HepG2 (cell line): ENCODE measurements around the gene NR2F6. TPM values are rescaled to one million over a fixed set of nuclear protein-coding genes. Genes with fewer than 3 reads are reported as not detected.

Source experiments
- ATAC-seq: fragments of 200-7000 bp; cut with Tn5 transposase; 3 replicates; pipeline ENCODE4 v1.9.1; 2020; ENCODE audit warnings: mild to moderate bottlenecking, moderate library complexity
- BruUV-seq: library from RNA; stranded (reverse); fragments of 400-500 nt; replicated peaks from 2 replicates; lab custom pipeline; 2021; lab: Mats Ljungman, UMichigan
- CTCF ChIA-PET: fragments of 300-600 bp; formaldehyde crosslinking; extraction: SDS; loops from one replicate; lab custom pipeline; 2021; ENCODE audit warnings: low total read pairs, inconsistent platforms, low intra/inter-chr PET ratio; lab: Yijun Ruan, JAX
- POLR2A ChIA-PET: fragments of 350-600 bp; sonication (Branson Sonifier 250); formaldehyde crosslinking; loops from one replicate; lab custom pipeline; 2020; ENCODE audit warnings: antibody characterized with exemption, inconsistent platforms; lab: Yijun Ruan, JAX
- DNase-seq: peaks from one replicate; pipeline ENCODE4 v3.0.0-alpha.2; 2015; ENCODE audit warnings: low spot score
- FAIRE-seq: peaks from 3 replicates; lab custom pipeline; 2011; peaks lifted over from hg19 to GRCh38; lab: Jason Lieb, UNC
- H2AFZ ChIP-seq: one replicate; pipeline ENCODE4 v1.6.1; 2011; ENCODE audit warnings: low read length, inconsistent platforms
- H3K27ac ChIP-seq: fragments of 300-600 bp; 3 replicates; pipeline ENCODE4 v1.8.0; 2011; ENCODE audit warnings: mixed run types, mild to moderate bottlenecking, mixed read lengths, low read length, inconsistent platforms; ENCODE audit not compliant: insufficient read depth; ENCODE audit errors: extremely low read length
- H3K27me3 ChIP-seq, 2 experiments: fragments of 200-600 bp in 1 of 2; 2 replicates in 1 of 2; 3 replicates in 1 of 2; pipeline versions ENCODE4 v1.6.0 to v1.8.0; 2011; ENCODE audit warnings: low read length in 2 of 2, mild to moderate bottlenecking in 2 of 2, moderate library complexity in 2 of 2, inconsistent platforms in 1 of 2; ENCODE audit not compliant: insufficient read depth in 2 of 2, control insufficient read depth in 1 of 2
- H3K36me3 ChIP-seq, 2 experiments: fragments of 200-600 bp in 1 of 2; replicated peaks in 1 of 2; 2 replicates in 1 of 2; 3 replicates in 1 of 2; pipeline versions ENCODE4 v1.5.1 to v1.8.0; 2011; ENCODE audit warnings: low read length in 2 of 2, inconsistent platforms in 1 of 2; ENCODE audit not compliant: insufficient read depth in 2 of 2, control insufficient read depth in 1 of 2
- H3K4me1 ChIP-seq: 2 replicates; pipeline ENCODE4 v1.5.1; 2012; ENCODE audit warnings: low read length, inconsistent platforms; ENCODE audit not compliant: insufficient read depth
- H3K4me2 ChIP-seq: 2 replicates; pipeline ENCODE4 v1.6.0; 2011; ENCODE audit warnings: low read depth, low read length, inconsistent platforms
- H3K4me3 ChIP-seq, 3 experiments: fragments of 200-600 bp in 1 of 3; sonication (generic), shearing (Covaris generic) in 1 of 3; replicated peaks in 1 of 3; 2 replicates each; pipeline ENCODE4 v1.5.1; 2011 to 2016; ENCODE audit warnings: low read length in 3 of 3, inconsistent platforms in 2 of 3, low read depth in 2 of 3, mild to moderate bottlenecking in 2 of 3, control low read depth in 1 of 3, mixed read lengths in 1 of 3; ENCODE audit not compliant: insufficient read depth in 1 of 3
- H3K79me2 ChIP-seq: one replicate; pipeline ENCODE4 v1.6.1; 2011; ENCODE audit warnings: low read length, inconsistent platforms; ENCODE audit not compliant: insufficient read depth
- H3K9ac ChIP-seq: 2 replicates; pipeline ENCODE4 v1.6.0; 2011; ENCODE audit warnings: mild to moderate bottlenecking, low read depth, low read length, inconsistent platforms; ENCODE audit not compliant: insufficient read depth
- H3K9me3 ChIP-seq: 2 replicates; pipeline ENCODE4 v1.5.1; 2012; ENCODE audit warnings: mild to moderate bottlenecking, low read length
- H4K20me1 ChIP-seq: 2 replicates; pipeline ENCODE4 v1.6.0; 2011; ENCODE audit warnings: inconsistent platforms, mild to moderate bottlenecking, low read length, moderate library complexity; ENCODE audit not compliant: insufficient read depth
- GATAD2A ChIP-seq: IDR thresholded peaks from 2 replicates; pipeline ENCODE4 v1.6.1; 2016
- HDAC2 ChIP-seq: sonication (generic); formaldehyde crosslinking; IDR thresholded peaks from 2 replicates; pipeline ENCODE4 v1.4.0; 2020; ENCODE audit warnings: missing genetic modification reagents
- SMC3 ChIP-seq: IDR thresholded peaks from 2 replicates; pipeline ENCODE4 v1.6.1; 2011; ENCODE audit warnings: low read length, improper control_type of control experiment
- SP2 ChIP-seq: sonication (generic); formaldehyde crosslinking; IDR thresholded peaks from 2 replicates; pipeline ENCODE4 v1.5.1; 2020; ENCODE audit warnings: mild to moderate bottlenecking, missing genetic modification reagents
- STAG1 ChIP-seq: sonication (generic); formaldehyde crosslinking; IDR thresholded peaks from 2 replicates; pipeline ENCODE4 v1.4.0; 2020; ENCODE audit warnings: missing genetic modification reagents
- TCF12 ChIP-seq, 2 experiments: fragments of 450-650 bp in 1 of 2; sonication (generic) in 1 of 2; formaldehyde crosslinking in 1 of 2; IDR thresholded peaks; 2 replicates each; pipeline versions ENCODE4 v1.6.1 to v1.8.0; 2017 to 2022; ENCODE audit warnings: antibody characterized with exemption in 1 of 2, mild to moderate bottlenecking in 1 of 2, missing genetic modification reagents in 1 of 2, moderate library complexity in 1 of 2
- TEAD3 ChIP-seq: optimal IDR thresholded peaks from 2 replicates; pipeline ENCODE3; 2016; ENCODE audit warnings: borderline replicate concordance
- ZKSCAN8 ChIP-seq: IDR thresholded peaks from 2 replicates; pipeline ENCODE4 v1.6.1; 2016; ENCODE audit warnings: borderline replicate concordance, missing genetic modification reagents, missing compliant biosample characterization
- ZNF547 ChIP-seq: sonication (generic); formaldehyde crosslinking; IDR thresholded peaks from 2 replicates; pipeline ENCODE4 v1.5.1; 2020; ENCODE audit warnings: mild to moderate bottlenecking, missing genetic modification reagents
- ZNF747 ChIP-seq: sonication (generic); formaldehyde crosslinking; IDR thresholded peaks from 2 replicates; pipeline ENCODE4 v1.8.1; 2023; ENCODE audit warnings: missing genetic modification reagents, mild to moderate bottlenecking, borderline replicate concordance
- WGBS: methylation state at CpG from one replicate; pipeline ENCODE4 v1.1.6; 2017; ENCODE audit warnings: low lambda C conversion rate; 5-methylcytosine and 5-hydroxymethylcytosine counted together
- in situ Hi-C: cut with HindIII; loops from 2 replicates; pipeline ENCODE4 v1.10.0; 2017; ENCODE audit warnings: low pct_unique_long_range_greater_than_20kb; ENCODE audit not compliant: extremely low pct_ligation_motif_present
- intact Hi-C: fragments of 100-400 bp; cut with micrococcal nuclease; formaldehyde crosslinking; loops from one replicate; pipeline ENCODE4 v1.10.0; 2022; ENCODE audit not compliant: unreplicated experiment
- polyA plus RNA-seq, 8 experiments: library from polyadenylated mRNA; depleted of rRNA in 3 of 8; stranded (reverse) in 7 of 8; unstranded in 1 of 8; fragments of >200 nt; fragmentation: Illumina TruSeq in 4 of 8; extraction: Trizol in 4 of 8; gene quantifications; 2 replicates each; pipeline versions ENCODE4 v1.2.1 to v1.2.3, GENCODE V29; 2011 to 2016; ENCODE audit warnings: low read depth in 4 of 8, missing spikeins in 1 of 8, mixed read lengths in 1 of 8; ENCODE audit not compliant: insufficient read depth in 1 of 8
- total RNA-seq, 5 experiments: library from RNA; depleted of rRNA; stranded (reverse); fragments of >200 nt; fragmentation: Illumina TruSeq; extraction: Trizol; gene quantifications; 2 replicates each; pipeline ENCODE4 v1.2.3, GENCODE V29; 2016; ENCODE audit warnings: low read depth in 1 of 5
- TF ChIP-seq, protein P1 (sequence below): sonication (generic); formaldehyde crosslinking; IDR thresholded peaks from 2 replicates; pipeline ENCODE4 v1.8.1; 2023; ENCODE audit warnings: mild to moderate bottlenecking, moderate library complexity, missing genetic modification reagents
- TF ChIP-seq, protein P2 (sequence below): sonication (generic); formaldehyde crosslinking; IDR thresholded peaks from 2 replicates; pipeline ENCODE4 v1.4.0; 2020; ENCODE audit warnings: missing genetic modification reagents, borderline replicate concordance
- TF ChIP-seq, protein P3 (sequence below): IDR thresholded peaks from 2 replicates; pipeline ENCODE4 v1.6.1; 2016; ENCODE audit warnings: control low read depth
- TF ChIP-seq, protein P4 (sequence below): sonication (generic); formaldehyde crosslinking; IDR thresholded peaks from 2 replicates; pipeline ENCODE4 v1.5.1; 2020; ENCODE audit warnings: mild to moderate bottlenecking, missing genetic modification reagents, moderate library complexity

The NR2F6 gene
- total and polyA plus RNA-seq, 2 of the 13 experiments (the other 11 are each of a cell fraction or from before 2014, with no cell fraction given), result 30.9 to 72.4 TPM

DNA sequence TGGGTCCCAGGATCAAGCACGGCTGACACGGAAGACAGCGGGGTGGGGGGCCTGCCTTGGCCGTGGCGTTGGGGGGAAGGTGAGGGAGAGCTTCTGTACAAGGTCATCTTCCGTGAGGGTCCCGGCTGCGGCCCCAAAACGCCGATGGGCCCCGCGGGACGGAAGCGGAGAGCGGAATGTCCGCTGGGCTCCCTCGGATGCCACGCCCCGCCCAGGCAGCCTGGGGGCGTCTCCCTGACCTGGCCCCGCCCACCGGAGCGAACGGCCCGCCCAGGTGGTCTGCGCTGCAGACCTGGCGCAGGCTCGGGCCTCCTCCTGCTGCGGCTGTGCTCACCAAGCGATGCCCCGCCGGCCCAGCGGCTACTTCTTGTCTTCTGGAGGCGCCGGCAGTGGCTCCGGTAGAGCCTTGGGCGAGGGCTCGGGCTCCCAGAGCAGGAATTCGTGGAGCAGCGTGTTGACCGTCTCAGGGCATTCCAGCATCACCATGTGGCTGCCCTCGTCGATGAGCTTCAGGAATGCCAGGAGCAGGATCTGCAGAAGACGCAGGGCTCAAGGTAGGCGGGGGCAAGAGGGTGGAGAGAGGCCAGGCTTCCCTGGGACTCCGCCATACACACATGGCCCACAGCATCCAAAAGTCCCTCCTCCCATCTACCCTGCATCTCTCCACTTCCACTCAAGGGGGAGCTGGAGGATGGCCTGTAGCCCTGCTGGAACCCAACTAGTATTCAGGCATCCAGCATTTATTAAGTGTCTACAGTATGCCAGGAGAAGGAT lies 46.8 kb upstream of the NR2F6 start (continued):
- TF ChIP-seq, protein P1, sequence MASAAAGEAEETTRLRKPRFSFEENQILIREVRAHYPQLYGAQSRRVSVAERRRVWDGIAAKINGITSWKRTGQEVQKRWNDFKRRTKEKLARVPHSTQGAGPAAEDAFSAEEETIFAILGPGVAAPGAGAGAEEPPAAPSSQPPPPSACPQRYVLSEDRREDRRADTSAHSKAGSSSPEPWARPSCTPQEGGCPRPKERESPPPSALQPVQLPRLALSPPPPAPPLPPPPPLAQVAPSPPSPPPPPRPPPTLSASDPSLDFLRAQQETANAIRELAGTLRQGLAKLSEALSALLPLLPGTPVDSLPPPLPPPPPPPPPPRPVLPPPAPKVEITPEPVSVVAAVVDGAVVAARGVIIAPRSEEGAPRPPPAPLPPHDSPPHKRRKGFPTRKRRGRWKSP (CRISPR knock-in tag), result no peak
- TF ChIP-seq ZKSCAN8 (CRISPR knock-in tag) (peak; percentile 100), HDAC2 (CRISPR knock-in tag) (0 out of 2 replicates have a peak, but pooled peaks have one; percentile 13), STAG1 (peak; percentile 68), SMC3 (peak; percentile 58), TEAD3 (peak; percentile 18), ZNF547 (CRISPR knock-in tag) (no peak)
- TF ChIP-seq, protein P2, sequence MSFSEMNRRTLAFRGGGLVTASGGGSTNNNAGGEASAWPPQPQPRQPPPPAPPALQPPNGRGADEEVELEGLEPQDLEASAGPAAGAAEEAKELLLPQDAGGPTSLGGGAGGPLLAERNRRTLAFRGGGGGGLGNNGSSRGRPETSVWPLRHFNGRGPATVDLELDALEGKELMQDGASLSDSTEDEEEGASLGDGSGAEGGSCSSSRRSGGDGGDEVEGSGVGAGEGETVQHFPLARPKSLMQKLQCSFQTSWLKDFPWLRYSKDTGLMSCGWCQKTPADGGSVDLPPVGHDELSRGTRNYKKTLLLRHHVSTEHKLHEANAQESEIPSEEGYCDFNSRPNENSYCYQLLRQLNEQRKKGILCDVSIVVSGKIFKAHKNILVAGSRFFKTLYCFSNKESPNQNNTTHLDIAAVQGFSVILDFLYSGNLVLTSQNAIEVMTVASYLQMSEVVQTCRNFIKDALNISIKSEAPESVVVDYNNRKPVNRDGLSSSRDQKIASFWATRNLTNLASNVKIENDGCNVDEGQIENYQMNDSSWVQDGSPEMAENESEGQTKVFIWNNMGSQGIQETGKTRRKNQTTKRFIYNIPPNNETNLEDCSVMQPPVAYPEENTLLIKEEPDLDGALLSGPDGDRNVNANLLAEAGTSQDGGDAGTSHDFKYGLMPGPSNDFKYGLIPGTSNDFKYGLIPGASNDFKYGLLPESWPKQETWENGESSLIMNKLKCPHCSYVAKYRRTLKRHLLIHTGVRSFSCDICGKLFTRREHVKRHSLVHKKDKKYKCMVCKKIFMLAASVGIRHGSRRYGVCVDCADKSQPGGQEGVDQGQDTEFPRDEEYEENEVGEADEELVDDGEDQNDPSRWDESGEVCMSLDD (CRISPR knock-in tag), result no peak

- in situ Hi-C loops (no loop called here), intact Hi-C loops (no loop called here)
- DNase-seq (no peak), ATAC-seq (peak; percentile 76), FAIRE-seq (no peak)
- WGBS, result 28% methylated on average over 14 of the region's 22 CpGs
- ChIA-PET POLR2A (no interaction called here), CTCF (no interaction called here)
- Histone ChIP-seq H3K9me3 (no peaks in the 10 kb centered on the region), H3K4me1 (no peaks in the 10 kb centered on the region), H2AFZ (no peak overlapping the region), H3K9ac (no peak overlapping the region), H3K79me2 (no peaks in the 10 kb centered on the region), H3K27ac (no peak overlapping the region), H4K20me1 (no peaks in the 10 kb centered on the region), H3K4me2 (0 out of 2 replicates have a peak overlapping the region, but pooled peaks have one; percentile 36), H3K4me3 (no peak overlapping the region; a peak in 1 of 6 replicates), H3K27me3 (no peaks in the 10 kb centered on the region), H3K36me3 (no peaks in the 10 kb centered on the region)
- no TSS peak for BruUV-seq
- TF ChIP-seq TCF12 (IDR thresholded peaks at IDR 0.05), result no peak
- no peak for TF ChIP-seq TCF12 (CRISPR knock-in tag; IDR thresholded peaks at IDR 0.05)
- TF ChIP-seq, protein P3, sequence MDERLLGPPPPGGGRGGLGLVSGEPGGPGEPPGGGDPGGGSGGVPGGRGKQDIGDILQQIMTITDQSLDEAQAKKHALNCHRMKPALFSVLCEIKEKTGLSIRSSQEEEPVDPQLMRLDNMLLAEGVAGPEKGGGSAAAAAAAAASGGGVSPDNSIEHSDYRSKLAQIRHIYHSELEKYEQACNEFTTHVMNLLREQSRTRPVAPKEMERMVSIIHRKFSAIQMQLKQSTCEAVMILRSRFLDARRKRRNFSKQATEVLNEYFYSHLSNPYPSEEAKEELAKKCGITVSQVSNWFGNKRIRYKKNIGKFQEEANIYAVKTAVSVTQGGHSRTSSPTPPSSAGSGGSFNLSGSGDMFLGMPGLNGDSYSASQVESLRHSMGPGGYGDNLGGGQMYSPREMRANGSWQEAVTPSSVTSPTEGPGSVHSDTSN (CRISPR knock-in tag), result peak; percentile 88
- TF ChIP-seq SP2 (CRISPR knock-in tag), result peak; percentile 88
- TF ChIP-seq, protein P4, sequence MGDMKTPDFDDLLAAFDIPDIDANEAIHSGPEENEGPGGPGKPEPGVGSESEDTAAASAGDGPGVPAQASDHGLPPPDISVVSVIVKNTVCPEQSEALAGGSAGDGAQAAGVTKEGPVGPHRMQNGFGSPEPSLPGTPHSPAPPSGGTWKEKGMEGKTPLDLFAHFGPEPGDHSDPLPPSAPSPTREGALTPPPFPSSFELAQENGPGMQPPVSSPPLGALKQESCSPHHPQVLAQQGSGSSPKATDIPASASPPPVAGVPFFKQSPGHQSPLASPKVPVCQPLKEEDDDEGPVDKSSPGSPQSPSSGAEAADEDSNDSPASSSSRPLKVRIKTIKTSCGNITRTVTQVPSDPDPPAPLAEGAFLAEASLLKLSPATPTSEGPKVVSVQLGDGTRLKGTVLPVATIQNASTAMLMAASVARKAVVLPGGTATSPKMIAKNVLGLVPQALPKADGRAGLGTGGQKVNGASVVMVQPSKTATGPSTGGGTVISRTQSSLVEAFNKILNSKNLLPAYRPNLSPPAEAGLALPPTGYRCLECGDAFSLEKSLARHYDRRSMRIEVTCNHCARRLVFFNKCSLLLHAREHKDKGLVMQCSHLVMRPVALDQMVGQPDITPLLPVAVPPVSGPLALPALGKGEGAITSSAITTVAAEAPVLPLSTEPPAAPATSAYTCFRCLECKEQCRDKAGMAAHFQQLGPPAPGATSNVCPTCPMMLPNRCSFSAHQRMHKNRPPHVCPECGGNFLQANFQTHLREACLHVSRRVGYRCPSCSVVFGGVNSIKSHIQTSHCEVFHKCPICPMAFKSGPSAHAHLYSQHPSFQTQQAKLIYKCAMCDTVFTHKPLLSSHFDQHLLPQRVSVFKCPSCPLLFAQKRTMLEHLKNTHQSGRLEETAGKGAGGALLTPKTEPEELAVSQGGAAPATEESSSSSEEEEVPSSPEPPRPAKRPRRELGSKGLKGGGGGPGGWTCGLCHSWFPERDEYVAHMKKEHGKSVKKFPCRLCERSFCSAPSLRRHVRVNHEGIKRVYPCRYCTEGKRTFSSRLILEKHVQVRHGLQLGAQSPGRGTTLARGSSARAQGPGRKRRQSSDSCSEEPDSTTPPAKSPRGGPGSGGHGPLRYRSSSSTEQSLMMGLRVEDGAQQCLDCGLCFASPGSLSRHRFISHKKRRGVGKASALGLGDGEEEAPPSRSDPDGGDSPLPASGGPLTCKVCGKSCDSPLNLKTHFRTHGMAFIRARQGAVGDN (CRISPR knock-in tag), result peak; percentile 21; the same call in 1 of the 2 replicates
- no peak for TF ChIP-seq ZNF747 (CRISPR knock-in tag)
- TF ChIP-seq GATAD2A (CRISPR knock-in tag), result no peak
Observed at GRCh38 chr19:17289489-17289888, 43.8 kb upstream of the NR2F6 start.
